ENCODE results near the gene BCL3. TPM values are rescaled to one million over a fixed set of nuclear protein-coding genes. Genes with fewer than 3 reads are reported as not detected.

The BCL3 gene
- total and polyA plus RNA-seq, 2 experiments from 2014 or later, result 1.4 to 4.1 TPM

- ATAC-seq (no peak), DNase-seq (ENCODE audit: low spot score) (no peak)
- Mint-ChIP-seq H3K4me3 (0 out of 3 replicates have a peak overlapping the region, but pooled peaks have one; percentile 33), H3K4me1 (peaks cover 5% of the 10 kb centered on the region), H3K36me3 (ENCODE audit: low read depth) (peaks cover under 1% of the 10 kb centered on the region; the same call in 2 of the 3 replicates), H3K27me3 (ENCODE audit: insufficient read depth, low read depth, poor library complexity) (peaks cover 11% of the 10 kb centered on the region), H3K9me3 (no peaks in the 10 kb centered on the region), H3K27ac (no peak overlapping the region)
- H3K36me3 ChIP-seq (ENCODE audit: insufficient read depth), result no peaks in the 10 kb centered on the region
- no peak overlapping the region for H3K4me3 ChIP-seq
- H3K4me2 ChIP-seq, result no peak overlapping the region
- 0 out of 2 replicates have a peak, but pooled peaks cover 13% of the 10 kb centered on the region for H3F3A ChIP-seq (replicated peaks; ENCODE audit: low read depth)
- no peaks in the 10 kb centered on the region for H3K79me2 ChIP-seq (replicated peaks; ENCODE audit: insufficient read depth)
- H3K4me1 ChIP-seq (ENCODE audit: insufficient read depth), result peaks cover 9% of the 10 kb centered on the region; the same call in 1 of the 2 replicates
- no peaks in the 10 kb centered on the region for H3K9me2 ChIP-seq (ENCODE audit: insufficient read depth)
- TF ChIP-seq REST (IDR thresholded peaks at IDR 0.05; ENCODE audit: unreplicated experiment) (no peak), ZNF114 (CRISPR knock-in tag; IDR thresholded peaks at IDR 0.05) (no peak), EZH2 (IDR thresholded peaks at IDR 0.05; ENCODE audit: low read depth, unreplicated experiment) (no peak), ZNF462 (CRISPR knock-in tag; IDR thresholded peaks at IDR 0.05) (no peak), NANOG (IDR thresholded peaks at IDR 0.05; ENCODE audit: borderline replicate concordance) (no peak), CREB1 (CRISPR knock-in tag; IDR thresholded peaks at IDR 0.05; ENCODE audit: low read depth) (no peak), EZH2phosphoT487 (IDR thresholded peaks at IDR 0.05; ENCODE audit: unreplicated experiment) (no peak), JUNB (IDR thresholded peaks at IDR 0.05; ENCODE audit: unreplicated experiment) (no peak), ETS1 (IDR thresholded peaks at IDR 0.05) (no peak), POLR2AphosphoS5 (IDR thresholded peaks at IDR 0.05; ENCODE audit: low read depth) (no peak), STAT1 (IDR thresholded peaks at IDR 0.05; ENCODE audit: unreplicated experiment) (no peak), ZNF331 (CRISPR knock-in tag; IDR thresholded peaks at IDR 0.05; ENCODE audit: low read depth) (no peak), CTCF (conservative IDR thresholded peaks at IDR 0.05; ENCODE audit: low read depth in 2 of 2) (no peak)
- no peak overlapping the region for H2AFZ ChIP-seq
- H3K27ac ChIP-seq (ENCODE audit: low read depth), result no peak overlapping the region
- H4K20me1 ChIP-seq (replicated peaks; ENCODE audit: insufficient read depth), result no peaks in the 10 kb centered on the region; the same call in none of the 2 replicates
- no peaks in the 10 kb centered on the region for H3K27me3 ChIP-seq (ENCODE audit: insufficient read depth)
Observed at GRCh38 chr19:44779150-44779549, 30.6 kb downstream of the BCL3 start.

Measured in GM23338 (cell line).